SH-SY5Y (cell line): ENCODE measurements around the gene SAP30L.

Source experiments
- GATA2 ChIP-seq: IDR thresholded peaks from 2 replicates; pipeline ENCODE4 v1.6.1; 2011; ENCODE audit warnings: mild to moderate bottlenecking, low read depth, low read length
- GATA3 ChIP-seq: IDR thresholded peaks from 2 replicates; pipeline ENCODE4 v1.6.1; 2011; ENCODE audit warnings: low read depth, mild to moderate bottlenecking, low read length, moderate library complexity

DNA sequence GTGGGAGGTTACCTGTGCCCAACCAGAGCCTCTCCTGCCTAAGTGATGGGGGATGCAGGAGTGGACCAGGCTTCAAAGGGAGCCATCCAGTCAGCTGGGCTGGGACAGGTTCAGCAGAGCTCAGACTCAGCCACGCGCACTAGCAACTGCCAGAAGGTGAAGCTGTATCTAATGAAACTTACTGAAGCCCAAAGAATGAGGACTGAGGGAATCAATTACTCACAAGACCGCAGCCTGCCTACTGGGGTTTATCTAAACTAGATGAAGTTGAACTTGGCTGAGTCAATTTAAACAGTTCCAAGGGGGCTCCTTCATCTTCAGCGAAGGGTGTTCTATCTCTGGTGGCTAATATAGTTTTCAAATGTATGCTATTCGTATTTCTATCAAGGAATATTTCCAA is 20.9 kb downstream of the SAP30L start:
- TF ChIP-seq GATA2 (no peak), GATA3 (no peak)
